GM10847 (cell line): ENCODE results near the gene ARID3B.

Experiments used
- POLR2A ChIP-seq: IDR thresholded peaks from 2 replicates; pipeline ENCODE4 v1.6.1; 2011; ENCODE audit not compliant: insufficient read length; ENCODE audit errors: extremely low read depth

ARID3B gene

DNA sequence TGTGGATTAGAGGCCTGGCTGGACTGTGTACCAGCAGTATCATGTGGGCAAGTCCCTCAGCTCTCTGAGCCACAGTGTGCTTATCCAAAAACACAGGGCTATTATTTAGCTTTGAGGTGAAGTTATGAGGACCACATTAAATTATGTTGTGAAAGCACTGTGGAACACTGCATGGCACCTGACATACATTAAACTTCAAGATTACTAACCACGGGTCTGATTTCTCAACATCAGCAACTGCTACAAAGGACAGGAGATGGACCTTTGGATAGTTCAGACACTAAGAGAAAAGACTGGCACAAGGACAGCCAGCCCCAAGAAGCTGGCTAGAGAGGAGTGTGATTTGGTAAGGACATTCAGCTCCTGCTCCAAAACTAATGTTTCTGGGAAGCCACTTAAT lies 96.0 kb downstream of the ARID3B start:
- no peak for TF ChIP-seq POLR2A

- no peak for TF ChIP-seq POLR2A
Observed at GRCh38 chr15:74641151-74641550, 100.1 kb downstream of the ARID3B start.

DNA sequence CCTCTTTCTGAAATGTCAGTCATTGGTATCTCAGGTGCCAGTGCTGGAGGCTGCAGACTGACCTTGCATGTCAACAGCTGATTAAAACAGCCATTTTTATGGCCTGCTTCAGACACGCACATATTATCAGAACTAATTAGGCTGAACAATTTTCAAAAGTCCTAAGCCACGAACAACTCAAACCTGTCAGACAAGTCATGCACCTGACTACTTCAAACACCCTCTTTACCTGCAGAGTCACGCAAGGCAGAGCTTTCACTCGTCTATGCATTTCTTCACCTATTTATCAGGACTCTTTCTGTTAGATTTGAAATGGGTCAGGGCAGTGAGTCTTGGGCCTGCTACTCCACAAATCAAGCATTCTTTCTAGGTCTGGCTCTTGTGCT lies 101.3 kb downstream of the ARID3B start:
- no peak for TF ChIP-seq POLR2A

DNA sequence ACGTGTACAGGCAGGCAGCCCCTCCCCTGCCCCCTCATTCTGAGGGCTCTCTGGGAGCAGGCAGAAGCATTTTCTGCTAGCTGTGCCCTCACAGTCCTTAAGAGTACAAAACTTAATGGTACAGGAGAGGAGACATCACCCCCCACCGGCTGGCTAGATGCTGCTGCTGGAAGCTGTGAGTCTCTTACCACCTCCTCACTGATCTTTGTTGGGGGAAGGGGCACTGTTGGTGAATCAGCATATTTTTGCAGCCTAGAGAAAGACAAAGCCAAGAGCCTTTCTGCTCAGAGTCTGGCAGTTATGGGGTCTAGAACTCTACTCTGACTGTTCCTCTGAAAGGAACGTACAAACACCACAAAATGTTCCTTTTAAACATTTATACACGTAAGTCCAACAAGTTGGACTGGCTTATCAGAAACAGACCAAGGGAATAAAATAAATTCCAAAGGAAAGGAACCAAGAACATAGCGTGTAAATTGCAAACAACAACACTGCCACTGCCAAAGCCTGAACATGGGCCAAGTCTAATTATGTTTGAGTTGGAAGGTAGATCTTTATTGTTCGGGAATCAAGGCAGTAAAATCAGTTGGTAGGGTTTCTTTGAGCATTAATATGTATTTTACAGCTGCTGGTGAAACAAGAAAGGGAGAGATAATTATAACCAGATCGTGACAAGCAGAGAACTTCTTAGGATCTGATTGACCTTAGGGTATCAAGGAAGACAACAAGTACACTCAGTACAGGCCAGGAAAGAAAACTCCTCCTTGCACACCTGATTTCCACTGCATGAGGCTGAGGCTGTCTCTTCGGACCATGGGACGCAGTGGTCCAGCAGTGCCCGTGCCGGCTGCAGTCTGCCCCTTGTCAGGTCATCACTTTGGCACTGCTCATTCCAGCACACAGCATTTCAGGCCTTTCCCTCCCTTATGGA lies 102.0 kb downstream of the ARID3B start:
- TF ChIP-seq POLR2A, result no peak

- TF ChIP-seq POLR2A, result no peak
Observed at GRCh38 chr15:74643665-74644204, 102.7 kb downstream of the ARID3B start.

DNA sequence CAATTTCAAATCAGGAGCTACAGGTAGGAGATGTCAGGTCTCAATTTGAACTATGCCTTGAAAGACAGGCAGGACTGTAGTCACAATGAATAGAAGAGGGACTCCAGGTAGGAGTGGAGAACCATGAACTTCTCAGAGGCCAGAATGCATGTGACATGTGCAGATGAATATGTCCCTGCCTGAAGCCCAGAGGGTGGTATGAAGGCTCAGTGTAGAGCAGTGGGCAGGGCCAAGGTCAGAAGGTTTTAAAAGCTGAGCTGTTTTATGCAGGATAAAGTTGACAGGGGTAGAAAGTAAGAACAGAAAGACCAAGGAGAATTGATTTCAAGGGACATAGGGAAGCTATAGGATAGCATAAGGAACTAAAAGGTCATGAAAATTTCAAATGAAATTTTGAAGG lies 105.5 kb downstream of the ARID3B start:
- TF ChIP-seq POLR2A, result no peak
